MM.1S (cell line): ENCODE results near the gene STK32C.

Experiments
- DNase-seq: peaks from one replicate; pipeline ENCODE4 v3.0.0-alpha.2; 2015
- H2AFZ ChIP-seq: fragments of 300-600 bp; sonication (generic); 2 replicates; pipeline ENCODE4 v1.6.0; 2016; ENCODE audit warnings: antibody characterized with exemption, low read length
- H3F3A ChIP-seq: fragments of 300-600 bp; sonication (generic); 2 replicates; pipeline ENCODE4 v1.6.1; 2016; ENCODE audit warnings: mild to moderate bottlenecking, antibody characterized with exemption, low read length, moderate library complexity, mixed read lengths; ENCODE audit not compliant: insufficient read depth
- H3K27ac ChIP-seq: fragments of 300-600 bp; sonication (generic); 2 replicates; pipeline ENCODE4 v1.5.1; 2016; ENCODE audit warnings: mild to moderate bottlenecking, low read length
- H3K27me3 ChIP-seq: fragments of 300-600 bp; sonication (generic); replicated peaks from 2 replicates; pipeline ENCODE4 v1.6.0; 2016; ENCODE audit warnings: low read length; ENCODE audit not compliant: insufficient read depth
- H3K36me3 ChIP-seq: fragments of 300-600 bp; sonication (generic); replicated peaks from 2 replicates; pipeline ENCODE4 v1.6.1; 2016; ENCODE audit warnings: mild to moderate bottlenecking, low read length, mixed read lengths; ENCODE audit not compliant: insufficient read depth
- H3K4me1 ChIP-seq: fragments of 300-600 bp; sonication (generic); 2 replicates; pipeline ENCODE4 v1.6.1; 2016; ENCODE audit warnings: low read length, mixed read lengths
- H3K4me2 ChIP-seq: fragments of 300-600 bp; sonication (generic); 2 replicates; pipeline ENCODE4 v1.6.0; 2016; ENCODE audit warnings: low read depth, low read length
- H3K4me3 ChIP-seq: fragments of 300-600 bp; sonication (generic); 2 replicates; pipeline ENCODE4 v1.5.1; 2016; ENCODE audit warnings: low read length, mixed read lengths
- H3K79me2 ChIP-seq: fragments of 300-600 bp; sonication (generic); 2 replicates; pipeline ENCODE4 v1.6.1; 2016; ENCODE audit warnings: mixed run types, low read length, mixed read lengths
- H3K9ac ChIP-seq: fragments of 300-600 bp; sonication (generic); 2 replicates; pipeline ENCODE4 v1.6.1; 2016; ENCODE audit warnings: low read length, mixed read lengths
- H3K9me2 ChIP-seq: fragments of 300-600 bp; sonication (generic); replicated peaks from 2 replicates; pipeline ENCODE4 v1.6.1; 2016; ENCODE audit warnings: mild to moderate bottlenecking, low read length, mixed read lengths; ENCODE audit not compliant: insufficient read depth
- H3K9me3 ChIP-seq: fragments of 300-600 bp; sonication (generic); replicated peaks from 2 replicates; pipeline ENCODE4 v1.6.1; 2016; ENCODE audit warnings: mild to moderate bottlenecking, low read length, mixed read lengths; ENCODE audit not compliant: insufficient read depth
- H4K20me1 ChIP-seq: fragments of 300-600 bp; sonication (generic); 2 replicates; pipeline ENCODE4 v1.6.1; 2016; ENCODE audit warnings: mild to moderate bottlenecking, low read length, moderate library complexity, mixed read lengths; ENCODE audit not compliant: insufficient read depth
- EZH2 ChIP-seq: fragments of 300-600 bp; sonication (generic); optimal IDR thresholded peaks from 2 replicates; pipeline ENCODE3; 2017; ENCODE audit warnings: low read depth, mild to moderate bottlenecking, antibody characterized with exemption, low read length, mixed read lengths
- EZH2phosphoT487 ChIP-seq: fragments of 300-600 bp; sonication (generic); IDR thresholded peaks from 2 replicates; pipeline ENCODE4 v1.6.1; 2018; ENCODE audit warnings: antibody characterized with exemption, low read length
- TF ChIP-seq, protein P1 (sequence below): fragments of 300-600 bp; sonication (generic); IDR thresholded peaks from 2 replicates; pipeline ENCODE4 v1.5.1; 2016; ENCODE audit warnings: antibody characterized with exemption, low read length, mixed read lengths

STK32C gene

GRCh38 chr10:132225849-132226205 is 81.9 kb downstream of the STK32C start:
- no peak overlapping the region for H3K4me2 ChIP-seq
- no peaks in the 10 kb centered on the region for H3K36me3 ChIP-seq
- TF ChIP-seq EZH2 (no peak), EZH2phosphoT487 (no peak)
- TF ChIP-seq, protein P1, sequence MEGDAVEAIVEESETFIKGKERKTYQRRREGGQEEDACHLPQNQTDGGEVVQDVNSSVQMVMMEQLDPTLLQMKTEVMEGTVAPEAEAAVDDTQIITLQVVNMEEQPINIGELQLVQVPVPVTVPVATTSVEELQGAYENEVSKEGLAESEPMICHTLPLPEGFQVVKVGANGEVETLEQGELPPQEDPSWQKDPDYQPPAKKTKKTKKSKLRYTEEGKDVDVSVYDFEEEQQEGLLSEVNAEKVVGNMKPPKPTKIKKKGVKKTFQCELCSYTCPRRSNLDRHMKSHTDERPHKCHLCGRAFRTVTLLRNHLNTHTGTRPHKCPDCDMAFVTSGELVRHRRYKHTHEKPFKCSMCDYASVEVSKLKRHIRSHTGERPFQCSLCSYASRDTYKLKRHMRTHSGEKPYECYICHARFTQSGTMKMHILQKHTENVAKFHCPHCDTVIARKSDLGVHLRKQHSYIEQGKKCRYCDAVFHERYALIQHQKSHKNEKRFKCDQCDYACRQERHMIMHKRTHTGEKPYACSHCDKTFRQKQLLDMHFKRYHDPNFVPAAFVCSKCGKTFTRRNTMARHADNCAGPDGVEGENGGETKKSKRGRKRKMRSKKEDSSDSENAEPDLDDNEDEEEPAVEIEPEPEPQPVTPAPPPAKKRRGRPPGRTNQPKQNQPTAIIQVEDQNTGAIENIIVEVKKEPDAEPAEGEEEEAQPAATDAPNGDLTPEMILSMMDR, result no peak
- H2AFZ ChIP-seq, result no peak overlapping the region
- no peak overlapping the region for H3K27ac ChIP-seq
- no peak overlapping the region for H3K9ac ChIP-seq
- H3K4me1 ChIP-seq, result no peaks in the 10 kb centered on the region
- no peaks in the 10 kb centered on the region for H3K9me3 ChIP-seq
- DNase-seq, result no peak
- no peak overlapping the region for H3K4me3 ChIP-seq
- H3K79me2 ChIP-seq, result no peaks in the 10 kb centered on the region
- no peaks in the 10 kb centered on the region for H4K20me1 ChIP-seq
- H3K27me3 ChIP-seq, result no peaks in the 10 kb centered on the region
- no peaks in the 10 kb centered on the region for H3F3A ChIP-seq
- no peaks in the 10 kb centered on the region for H3K9me2 ChIP-seq

- Histone ChIP-seq H4K20me1 (no peaks in the 10 kb centered on the region), H2AFZ (no peak overlapping the region), H3K4me1 (no peaks in the 10 kb centered on the region), H3K9ac (no peak overlapping the region), H3K27ac (no peak overlapping the region), H3K79me2 (no peaks in the 10 kb centered on the region), H3K9me2 (no peaks in the 10 kb centered on the region), H3K9me3 (no peaks in the 10 kb centered on the region), H3K4me3 (no peak overlapping the region), H3K27me3 (no peaks in the 10 kb centered on the region), H3F3A (no peaks in the 10 kb centered on the region), H3K4me2 (no peak overlapping the region), H3K36me3 (no peaks in the 10 kb centered on the region)
- no peak for DNase-seq
- TF ChIP-seq, protein P1, result no peak
These were observed 82.5 kb downstream of the STK32C start for GRCh38 chr10:132225073-132225848.

- Histone ChIP-seq H3F3A (no peaks in the 10 kb centered on the region), H3K4me3 (no peak overlapping the region), H3K9ac (no peak overlapping the region), H2AFZ (no peak overlapping the region), H3K27ac (no peak overlapping the region), H4K20me1 (no peaks in the 10 kb centered on the region), H3K36me3 (no peaks in the 10 kb centered on the region), H3K9me3 (no peaks in the 10 kb centered on the region), H3K79me2 (no peaks in the 10 kb centered on the region), H3K4me2 (no peak overlapping the region), H3K27me3 (no peaks in the 10 kb centered on the region), H3K4me1 (no peaks in the 10 kb centered on the region), H3K9me2 (no peaks in the 10 kb centered on the region)
- no peak for DNase-seq
- TF ChIP-seq, protein P1, result no peak
- TF ChIP-seq EZH2phosphoT487, result no peak
- TF ChIP-seq EZH2, result no peak
These were observed 83.2 kb downstream of the STK32C start for GRCh38 chr10:132224343-132225072.
